ENCODE data around the gene CLPTM1. TPM values are rescaled to one million over a fixed set of nuclear protein-coding genes. Genes with fewer than 3 reads are reported as not detected.

Gene CLPTM1, protein sequence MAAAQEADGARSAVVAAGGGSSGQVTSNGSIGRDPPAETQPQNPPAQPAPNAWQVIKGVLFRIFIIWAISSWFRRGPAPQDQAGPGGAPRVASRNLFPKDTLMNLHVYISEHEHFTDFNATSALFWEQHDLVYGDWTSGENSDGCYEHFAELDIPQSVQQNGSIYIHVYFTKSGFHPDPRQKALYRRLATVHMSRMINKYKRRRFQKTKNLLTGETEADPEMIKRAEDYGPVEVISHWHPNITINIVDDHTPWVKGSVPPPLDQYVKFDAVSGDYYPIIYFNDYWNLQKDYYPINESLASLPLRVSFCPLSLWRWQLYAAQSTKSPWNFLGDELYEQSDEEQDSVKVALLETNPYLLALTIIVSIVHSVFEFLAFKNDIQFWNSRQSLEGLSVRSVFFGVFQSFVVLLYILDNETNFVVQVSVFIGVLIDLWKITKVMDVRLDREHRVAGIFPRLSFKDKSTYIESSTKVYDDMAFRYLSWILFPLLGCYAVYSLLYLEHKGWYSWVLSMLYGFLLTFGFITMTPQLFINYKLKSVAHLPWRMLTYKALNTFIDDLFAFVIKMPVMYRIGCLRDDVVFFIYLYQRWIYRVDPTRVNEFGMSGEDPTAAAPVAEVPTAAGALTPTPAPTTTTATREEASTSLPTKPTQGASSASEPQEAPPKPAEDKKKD
- polyA plus RNA-seq (2011; rRNA removed) (51.5 and 63.1 TPM in 2 replicates), polyA minus RNA-seq (2011; rRNA and poly(A)+ RNA removed) (83.5 and 102 TPM in 2 replicates)

DNA sequence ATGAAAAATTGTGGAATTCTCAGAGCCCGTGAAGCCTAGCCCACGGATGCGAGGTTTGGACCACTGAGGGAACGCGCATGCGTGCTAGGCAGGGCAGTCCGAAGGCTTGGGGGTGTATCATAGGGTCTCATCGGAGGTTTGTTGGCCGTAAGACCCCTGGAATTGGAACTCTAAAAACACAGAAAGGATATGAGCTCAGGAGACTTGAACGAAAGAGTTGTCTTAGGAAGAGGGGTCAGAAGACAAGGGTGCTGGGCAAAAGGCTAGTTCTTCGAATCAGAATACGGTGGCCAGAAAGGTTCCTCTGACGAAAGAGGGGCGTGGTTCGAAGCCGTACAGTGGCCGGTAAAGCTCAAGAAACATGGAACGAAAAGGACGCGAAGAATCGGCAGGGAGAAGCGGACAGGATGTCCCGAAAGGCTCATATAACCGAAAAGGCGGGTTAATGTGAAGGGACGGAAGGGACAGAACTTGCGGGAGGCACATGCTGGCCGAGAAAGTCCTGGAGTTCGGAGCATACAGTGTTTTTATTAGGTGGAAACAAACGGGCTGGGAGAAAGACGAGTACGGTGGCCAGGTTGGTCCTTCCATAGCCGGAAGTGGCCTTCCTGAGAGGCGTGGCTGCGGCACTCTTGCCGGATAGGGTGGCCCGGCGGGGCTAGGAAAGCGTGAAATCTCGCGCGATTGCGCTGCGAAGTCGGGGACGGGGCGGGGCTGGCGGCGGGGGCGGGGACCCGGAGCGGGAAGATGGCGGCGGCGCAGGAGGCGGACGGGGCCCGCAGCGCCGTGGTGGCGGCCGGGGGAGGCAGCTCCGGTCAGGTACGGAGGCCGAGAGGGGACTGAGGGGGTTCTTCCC, at the start of gene CLPTM1:
Gene CLPTM1 (plus strand): TSS at position 732 of the 856 bp plus-strand sequence. CDS start 16 bp downstream, at position 748.
- peak within 1 kb of the TSS; percentile 95 for H3K27ac ChIP-seq (ENCODE audit: low read depth, low read length)
- DNase-seq (ENCODE audit: low read depth, low spot score), result peak; percentile 95
- ChIA-PET CTCF (interaction anchor here (0.7 to 5.0 kb wide), 4 partner anchors 44 to 137 kb away, joined by 3 to 101 read pairs (median 6); partner anchors contain the start of gene APOE), POLR2A (interaction anchor here (0.5 to 1.5 kb wide), 10 partner anchors 9 to 223 kb away, joined by 3 to 12 read pairs (median 5); partner anchors contain the start of genes PPP1R37, TOMM40 and TRAPPC6A)
- peak within 1 kb of the TSS; percentile 97 for H3K4me3 ChIP-seq (ENCODE audit: low read depth, low read length)
- H3K27me3 ChIP-seq (ENCODE audit: control insufficient read depth, insufficient read depth, low read length), result no peaks in the 10 kb centered on the region
- TF ChIP-seq, protein P1, sequence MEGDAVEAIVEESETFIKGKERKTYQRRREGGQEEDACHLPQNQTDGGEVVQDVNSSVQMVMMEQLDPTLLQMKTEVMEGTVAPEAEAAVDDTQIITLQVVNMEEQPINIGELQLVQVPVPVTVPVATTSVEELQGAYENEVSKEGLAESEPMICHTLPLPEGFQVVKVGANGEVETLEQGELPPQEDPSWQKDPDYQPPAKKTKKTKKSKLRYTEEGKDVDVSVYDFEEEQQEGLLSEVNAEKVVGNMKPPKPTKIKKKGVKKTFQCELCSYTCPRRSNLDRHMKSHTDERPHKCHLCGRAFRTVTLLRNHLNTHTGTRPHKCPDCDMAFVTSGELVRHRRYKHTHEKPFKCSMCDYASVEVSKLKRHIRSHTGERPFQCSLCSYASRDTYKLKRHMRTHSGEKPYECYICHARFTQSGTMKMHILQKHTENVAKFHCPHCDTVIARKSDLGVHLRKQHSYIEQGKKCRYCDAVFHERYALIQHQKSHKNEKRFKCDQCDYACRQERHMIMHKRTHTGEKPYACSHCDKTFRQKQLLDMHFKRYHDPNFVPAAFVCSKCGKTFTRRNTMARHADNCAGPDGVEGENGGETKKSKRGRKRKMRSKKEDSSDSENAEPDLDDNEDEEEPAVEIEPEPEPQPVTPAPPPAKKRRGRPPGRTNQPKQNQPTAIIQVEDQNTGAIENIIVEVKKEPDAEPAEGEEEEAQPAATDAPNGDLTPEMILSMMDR (IDR thresholded peaks at IDR 0.05; ENCODE audit: low read depth, low read length), result no peak
- no peaks in the 10 kb centered on the region for H3K9me3 ChIP-seq (ENCODE audit: control insufficient read depth, insufficient read depth, low read length)

DNA sequence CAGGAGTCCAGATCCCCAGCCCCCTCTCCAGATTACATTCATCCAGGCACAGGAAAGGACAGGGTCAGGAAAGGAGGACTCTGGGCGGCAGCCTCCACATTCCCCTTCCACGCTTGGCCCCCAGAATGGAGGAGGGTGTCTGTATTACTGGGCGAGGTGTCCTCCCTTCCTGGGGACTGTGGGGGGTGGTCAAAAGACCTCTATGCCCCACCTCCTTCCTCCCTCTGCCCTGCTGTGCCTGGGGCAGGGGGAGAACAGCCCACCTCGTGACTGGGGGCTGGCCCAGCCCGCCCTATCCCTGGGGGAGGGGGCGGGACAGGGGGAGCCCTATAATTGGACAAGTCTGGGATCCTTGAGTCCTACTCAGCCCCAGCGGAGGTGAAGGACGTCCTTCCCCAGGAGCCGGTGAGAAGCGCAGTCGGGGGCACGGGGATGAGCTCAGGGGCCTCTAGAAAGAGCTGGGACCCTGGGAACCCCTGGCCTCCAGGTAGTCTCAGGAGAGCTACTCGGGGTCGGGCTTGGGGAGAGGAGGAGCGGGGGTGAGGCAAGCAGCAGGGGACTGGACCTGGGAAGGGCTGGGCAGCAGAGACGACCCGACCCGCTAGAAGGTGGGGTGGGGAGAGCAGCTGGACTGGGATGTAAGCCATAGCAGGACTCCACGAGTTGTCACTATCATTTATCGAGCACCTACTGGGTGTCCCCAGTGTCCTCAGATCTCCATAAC, 49.6 kb upstream of the CLPTM1 start, which contains the start of gene APOE:
Gene APOE (plus strand): TSS at position 360 of the 724 bp plus-strand sequence. CDS start 829 bp downstream, outside the sequence.
- Histone ChIP-seq H3K4me3 (ENCODE audit: low read depth, low read length) (peak within 1 kb of the TSS; percentile 40), H3K27me3 (ENCODE audit: control insufficient read depth, insufficient read depth, low read length) (peaks cover 9% of the 10 kb centered on the region), H3K27ac (ENCODE audit: low read depth, low read length) (no peak within 1 kb of the TSS), H3K9me3 (ENCODE audit: control insufficient read depth, insufficient read depth, low read length) (no peaks in the 10 kb centered on the region)
- TF ChIP-seq, protein P1 (IDR thresholded peaks at IDR 0.05; ENCODE audit: low read depth, low read length), result no peak
- CTCF ChIA-PET, result interaction anchor here (0.6 to 4.5 kb wide), 10 partner anchors 11 to 242 kb away, joined by 3 to 101 read pairs (median 5); partner anchors contain the start of gene CLPTM1
- POLR2A ChIA-PET, result interaction anchor here (0.7 to 0.9 kb wide), 2 partner anchors 14 to 96 kb away, joined by 3 read pairs; no protein-coding TSS in a partner anchor
- no peak for DNase-seq (ENCODE audit: low read depth, low spot score)

DNA sequence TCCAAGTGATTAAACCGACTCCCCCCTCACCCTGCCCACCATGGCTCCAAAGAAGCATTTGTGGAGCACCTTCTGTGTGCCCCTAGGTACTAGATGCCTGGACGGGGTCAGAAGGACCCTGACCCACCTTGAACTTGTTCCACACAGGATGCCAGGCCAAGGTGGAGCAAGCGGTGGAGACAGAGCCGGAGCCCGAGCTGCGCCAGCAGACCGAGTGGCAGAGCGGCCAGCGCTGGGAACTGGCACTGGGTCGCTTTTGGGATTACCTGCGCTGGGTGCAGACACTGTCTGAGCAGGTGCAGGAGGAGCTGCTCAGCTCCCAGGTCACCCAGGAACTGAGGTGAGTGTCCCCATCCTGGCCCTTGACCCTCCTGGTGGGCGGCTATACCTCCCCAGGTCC, 47.6 kb upstream of the CLPTM1 start:
- no peak overlapping the region for H3K27ac ChIP-seq (ENCODE audit: low read depth, low read length)
- H3K9me3 ChIP-seq (ENCODE audit: control insufficient read depth, insufficient read depth, low read length), result no peaks in the 10 kb centered on the region
- ChIA-PET POLR2A (no interaction called here), CTCF (interaction anchor here (1.0 kb wide), 1 partner anchor 47 kb away, joined by 4 read pairs; no protein-coding TSS in a partner anchor)
- H3K27me3 ChIP-seq (ENCODE audit: control insufficient read depth, insufficient read depth, low read length), result peaks cover 9% of the 10 kb centered on the region
- DNase-seq (ENCODE audit: low read depth, low spot score), result no peak
- H3K4me3 ChIP-seq (ENCODE audit: low read depth, low read length), result no peak overlapping the region
- TF ChIP-seq, protein P1 (IDR thresholded peaks at IDR 0.05; ENCODE audit: low read depth, low read length), result no peak

DNA sequence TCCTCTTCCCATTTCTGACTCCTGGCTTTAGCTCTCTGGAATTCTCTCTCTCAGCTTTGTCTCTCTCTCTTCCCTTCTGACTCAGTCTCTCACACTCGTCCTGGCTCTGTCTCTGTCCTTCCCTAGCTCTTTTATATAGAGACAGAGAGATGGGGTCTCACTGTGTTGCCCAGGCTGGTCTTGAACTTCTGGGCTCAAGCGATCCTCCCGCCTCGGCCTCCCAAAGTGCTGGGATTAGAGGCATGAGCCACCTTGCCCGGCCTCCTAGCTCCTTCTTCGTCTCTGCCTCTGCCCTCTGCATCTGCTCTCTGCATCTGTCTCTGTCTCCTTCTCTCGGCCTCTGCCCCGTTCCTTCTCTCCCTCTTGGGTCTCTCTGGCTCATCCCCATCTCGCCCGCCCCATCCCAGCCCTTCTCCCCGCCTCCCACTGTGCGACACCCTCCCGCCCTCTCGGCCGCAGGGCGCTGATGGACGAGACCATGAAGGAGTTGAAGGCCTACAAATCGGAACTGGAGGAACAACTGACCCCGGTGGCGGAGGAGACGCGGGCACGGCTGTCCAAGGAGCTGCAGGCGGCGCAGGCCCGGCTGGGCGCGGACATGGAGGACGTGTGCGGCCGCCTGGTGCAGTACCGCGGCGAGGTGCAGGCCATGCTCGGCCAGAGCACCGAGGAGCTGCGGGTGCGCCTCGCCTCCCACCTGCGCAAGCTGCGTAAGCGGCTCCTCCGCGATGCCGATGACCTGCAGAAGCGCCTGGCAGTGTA, 46.9 kb upstream of the CLPTM1 start:
- TF ChIP-seq, protein P1 (IDR thresholded peaks at IDR 0.05; ENCODE audit: low read depth, low read length), result no peak
- POLR2A ChIA-PET, result no interaction called here
- no peak for DNase-seq (ENCODE audit: low read depth, low spot score)
- H3K4me3 ChIP-seq (ENCODE audit: low read depth, low read length), result no peak overlapping the region
- H3K27ac ChIP-seq (ENCODE audit: low read depth, low read length), result no peak overlapping the region
- peaks cover 9% of the 10 kb centered on the region for H3K27me3 ChIP-seq (ENCODE audit: control insufficient read depth, insufficient read depth, low read length)
- H3K9me3 ChIP-seq (ENCODE audit: control insufficient read depth, insufficient read depth, low read length), result no peaks in the 10 kb centered on the region
- CTCF ChIA-PET, result interaction anchor here (1.0 kb wide), 1 partner anchor 46 kb away, joined by 4 read pairs; no protein-coding TSS in a partner anchor

Data from AG04450 (cell line).